DND-41 (cell line): ENCODE data around the gene BCAS3.

Experiments
- CTCF ChIP-seq: IDR thresholded peaks from 2 replicates; pipeline ENCODE4 v1.5.1; 2012; ENCODE audit warnings: borderline replicate concordance, low read length, moderate library complexity, mild to moderate bottlenecking; ENCODE audit not compliant: poor library complexity, severe bottlenecking; ENCODE audit errors: extremely low read depth
- EZH2 ChIP-seq: IDR thresholded peaks from 3 replicates; pipeline ENCODE4 v1.6.1; 2012; ENCODE audit warnings: borderline replicate concordance, low read depth, mild to moderate bottlenecking, moderate library complexity, low read length, inconsistent platforms; ENCODE audit not compliant: severe bottlenecking

DNA sequence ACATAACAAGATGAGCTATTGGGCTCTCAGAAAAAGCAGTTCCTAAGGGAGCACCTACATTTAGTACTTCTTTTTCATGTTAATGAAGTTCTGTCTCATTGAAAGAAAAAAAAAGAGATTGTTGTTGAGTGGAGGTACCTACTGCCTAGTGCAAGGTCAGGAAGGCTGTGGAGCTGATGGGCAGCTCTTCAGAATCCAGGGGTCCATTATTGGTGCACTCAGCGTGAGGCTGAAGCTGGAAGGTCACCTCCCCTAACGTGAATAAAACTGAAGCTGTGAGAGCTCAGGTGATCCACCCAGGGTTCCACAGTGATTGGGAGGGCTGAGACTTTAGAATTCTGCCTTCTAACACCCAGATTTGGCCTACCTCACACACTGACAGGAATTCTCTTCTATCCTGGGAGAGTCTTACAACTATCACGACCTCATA is 568.1 kb downstream of the BCAS3 start:
- TF ChIP-seq CTCF, result no peak
- no peak for TF ChIP-seq EZH2
